Stomach (tissue), 4 donors: Measurements from ENCODE around the gene ABCA3.

ENCODE experiments used
- POLR2A ChIP-seq, 4 donors: fragments of 450-650 bp; IDR thresholded peaks; one replicate each; pipeline ENCODE4 v1.6.1; 2016; ENCODE audit warnings: antibody characterized with exemption in 4 of 4, control low read depth in 2 of 4, mild to moderate bottlenecking in 1 of 4, moderate library complexity in 1 of 4
- POLR2AphosphoS5 ChIP-seq, 3 donors: sonication (generic); formaldehyde crosslinking; IDR thresholded peaks; one replicate each; pipeline ENCODE4 v1.6.1; 2016; ENCODE audit warnings: antibody characterized with exemption in 3 of 3
- TF ChIP-seq, protein P1 (sequence below), 7 experiments: fragments of 450-650 bp in 4 of 7; fragments of 200-600 bp in 3 of 7; sonication (generic) in 3 of 7; IDR thresholded peaks; one replicate each; pipeline ENCODE4 v1.5.1; 2016 to 2019; ENCODE audit warnings: antibody characterized with exemption in 7 of 7, control low read depth in 2 of 7, mild to moderate bottlenecking in 1 of 7

DNA sequence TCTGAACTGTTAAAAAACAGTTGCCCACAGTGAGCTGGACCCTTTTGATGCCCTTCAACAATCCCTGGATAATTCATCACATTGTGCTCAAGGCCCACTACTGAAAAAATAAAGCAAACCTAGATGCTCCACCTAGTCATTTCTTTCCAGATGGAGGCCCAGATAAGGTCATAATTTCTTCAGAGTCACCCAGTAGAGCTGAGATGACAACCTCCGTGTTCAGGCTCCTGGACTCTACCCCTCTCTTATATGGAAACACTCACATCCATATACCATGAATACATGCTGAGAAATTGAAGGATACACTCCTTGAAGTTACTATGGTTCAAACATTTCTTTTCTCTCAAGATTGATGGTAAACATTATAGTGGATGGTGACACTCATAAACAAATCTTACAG is 2.7 kb upstream of the ABCA3 start:
- TF ChIP-seq, protein P1, sequence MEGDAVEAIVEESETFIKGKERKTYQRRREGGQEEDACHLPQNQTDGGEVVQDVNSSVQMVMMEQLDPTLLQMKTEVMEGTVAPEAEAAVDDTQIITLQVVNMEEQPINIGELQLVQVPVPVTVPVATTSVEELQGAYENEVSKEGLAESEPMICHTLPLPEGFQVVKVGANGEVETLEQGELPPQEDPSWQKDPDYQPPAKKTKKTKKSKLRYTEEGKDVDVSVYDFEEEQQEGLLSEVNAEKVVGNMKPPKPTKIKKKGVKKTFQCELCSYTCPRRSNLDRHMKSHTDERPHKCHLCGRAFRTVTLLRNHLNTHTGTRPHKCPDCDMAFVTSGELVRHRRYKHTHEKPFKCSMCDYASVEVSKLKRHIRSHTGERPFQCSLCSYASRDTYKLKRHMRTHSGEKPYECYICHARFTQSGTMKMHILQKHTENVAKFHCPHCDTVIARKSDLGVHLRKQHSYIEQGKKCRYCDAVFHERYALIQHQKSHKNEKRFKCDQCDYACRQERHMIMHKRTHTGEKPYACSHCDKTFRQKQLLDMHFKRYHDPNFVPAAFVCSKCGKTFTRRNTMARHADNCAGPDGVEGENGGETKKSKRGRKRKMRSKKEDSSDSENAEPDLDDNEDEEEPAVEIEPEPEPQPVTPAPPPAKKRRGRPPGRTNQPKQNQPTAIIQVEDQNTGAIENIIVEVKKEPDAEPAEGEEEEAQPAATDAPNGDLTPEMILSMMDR (IDR thresholded peaks at IDR 0.05), result no peak
- TF ChIP-seq POLR2A (IDR thresholded peaks at IDR 0.05) (no peak), POLR2AphosphoS5 (IDR thresholded peaks at IDR 0.05) (no peak)
